ENCODE data around the gene TMEM248. TPM values are rescaled to one million over a fixed set of nuclear protein-coding genes. Genes with fewer than 3 reads are reported as not detected.
A peak's percentile ranks its signal among the peaks of the same experiment; 100 is the strongest.
"Not testable (repeated sequence)": the region's sequence is repeated elsewhere in the genome, so short reads cannot be mapped to it uniquely, and the experiment has no call there.

The TMEM248 gene
- total and polyA plus RNA-seq, 2 experiments from 2014 or later, result 53.0 to 55.7 TPM

- no peak overlapping the region for H3K4me3 ChIP-seq
- no peaks in the 10 kb centered on the region for H3K27me3 ChIP-seq
- H3K27ac ChIP-seq, result no peak overlapping the region
- no peaks in the 10 kb centered on the region for H3K9me3 ChIP-seq (ENCODE audit: low read depth)
- peaks cover 4% of the 10 kb centered on the region for H3K36me3 ChIP-seq
- no peak for TF ChIP-seq CTCF (IDR thresholded peaks at IDR 0.05; ENCODE audit: low read depth, low read length)
- no peaks in the 10 kb centered on the region for H3K4me1 ChIP-seq (ENCODE audit: low read depth)
- no peak for DNase-seq (ENCODE audit: low read depth in 1 of 2, low spot score in 1 of 2)
Observed at GRCh38 chr7:66883716-66884115, 37.3 kb upstream of the TMEM248 start.

GRCh38 chr7:66884556-66884955, 36.5 kb upstream of the TMEM248 start:
- not testable (repeated sequence) for H3K27ac ChIP-seq; H3K9me3 ChIP-seq (ENCODE audit: low read depth); H3K4me1 ChIP-seq (ENCODE audit: low read depth); H3K27me3 ChIP-seq; H3K4me3 ChIP-seq; H3K36me3 ChIP-seq
- DNase-seq (ENCODE audit: low read depth in 1 of 2, low spot score in 1 of 2), result peak in 1 of 2 donors; percentile 16

GRCh38 chr7:66886152-66886551, 34.9 kb upstream of the TMEM248 start:
- TF ChIP-seq CTCF (IDR thresholded peaks at IDR 0.05; ENCODE audit: low read depth, low read length), result no peak
- Histone ChIP-seq H3K27ac (no peak overlapping the region), H3K36me3 (peaks cover 1% of the 10 kb centered on the region), H3K4me1 (ENCODE audit: low read depth) (no peaks in the 10 kb centered on the region), H3K27me3 (no peaks in the 10 kb centered on the region), H3K9me3 (ENCODE audit: low read depth) (no peaks in the 10 kb centered on the region), H3K4me3 (no peak overlapping the region)
- DNase-seq (ENCODE audit: low read depth in 1 of 2, low spot score in 1 of 2), result no peak

DNA sequence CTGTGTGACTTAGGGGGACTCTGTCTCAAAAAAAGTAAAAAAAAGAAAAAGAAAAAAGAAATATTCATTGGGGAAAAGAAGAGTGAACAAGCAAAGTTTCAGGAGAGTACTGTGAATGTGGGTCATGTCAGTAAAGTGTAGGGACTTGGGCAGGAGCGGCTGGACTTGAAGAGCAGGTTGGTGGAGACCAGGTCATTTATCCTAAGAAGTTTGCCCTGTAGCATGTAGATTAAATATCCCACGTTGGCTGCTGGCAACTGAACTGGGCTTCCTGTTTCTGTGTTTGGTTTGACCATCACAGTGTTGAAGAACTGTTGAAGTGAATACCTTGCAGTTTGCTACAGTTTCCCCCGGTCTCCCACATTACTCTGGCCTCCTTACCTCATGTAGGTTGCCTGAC, 32.8 kb upstream of the TMEM248 start:
- H3K36me3 ChIP-seq; H3K9me3 ChIP-seq (ENCODE audit: low read depth); H3K27me3 ChIP-seq; H3K4me1 ChIP-seq (ENCODE audit: low read depth); DNase-seq (ENCODE audit: low read depth in 1 of 2, low spot score in 1 of 2); H3K4me3 ChIP-seq; H3K27ac ChIP-seq: not testable (repeated sequence)

DNA sequence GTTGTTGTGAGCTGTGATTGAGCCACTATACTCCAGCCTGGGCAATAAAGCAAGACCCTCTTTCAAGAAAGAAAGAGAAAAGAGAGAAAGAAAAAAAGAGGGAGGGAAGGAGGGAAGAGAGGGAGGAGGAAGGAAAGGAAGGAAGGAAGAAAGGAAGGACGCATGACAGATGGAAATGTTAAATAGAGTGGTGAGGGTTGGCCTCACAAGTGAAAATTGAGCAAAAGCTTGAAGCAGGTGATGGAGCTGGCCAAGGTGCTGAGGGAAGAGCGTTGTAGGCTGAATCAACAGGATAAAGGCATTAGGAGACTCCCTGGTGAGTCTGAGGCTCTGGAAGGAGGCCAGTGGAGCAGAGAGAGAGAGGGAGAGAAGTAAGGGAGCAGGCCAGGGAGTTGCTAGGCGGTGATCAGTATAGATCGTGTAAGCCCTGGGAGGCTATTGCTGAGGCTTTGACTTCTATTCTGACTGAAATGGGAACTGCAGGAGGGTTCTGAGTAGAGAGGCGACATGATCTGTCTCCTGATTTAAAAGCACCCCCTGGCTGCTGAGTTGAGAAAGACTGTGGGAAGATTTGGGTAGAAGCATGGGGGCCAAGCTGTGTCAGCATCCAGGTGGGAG, 26.5 kb upstream of the TMEM248 start:
- no peak for TF ChIP-seq CTCF (IDR thresholded peaks at IDR 0.05; ENCODE audit: low read depth, low read length)
- Histone ChIP-seq H3K4me3 (no peak overlapping the region), H3K4me1 (ENCODE audit: low read depth) (no peaks in the 10 kb centered on the region), H3K27ac (no peak overlapping the region), H3K36me3 (no peaks in the 10 kb centered on the region), H3K9me3 (ENCODE audit: low read depth) (no peaks in the 10 kb centered on the region), H3K27me3 (no peaks in the 10 kb centered on the region)
- peak; percentile 38 to 50 for DNase-seq (ENCODE audit: low read depth in 1 of 2, low spot score in 1 of 2)

GRCh38 chr7:66896441-66896840, 24.6 kb upstream of the TMEM248 start:
- Histone ChIP-seq H3K27me3 (no peaks in the 10 kb centered on the region), H3K9me3 (ENCODE audit: low read depth) (no peaks in the 10 kb centered on the region), H3K4me1 (ENCODE audit: low read depth) (no peaks in the 10 kb centered on the region), H3K27ac (no peak overlapping the region), H3K4me3 (no peak overlapping the region), H3K36me3 (no peaks in the 10 kb centered on the region)
- no peak for TF ChIP-seq CTCF (IDR thresholded peaks at IDR 0.05; ENCODE audit: low read depth, low read length)
- no peak for DNase-seq (ENCODE audit: low read depth in 1 of 2, low spot score in 1 of 2)
